ENCODE data around the gene USP10. TPM values are rescaled to one million over a fixed set of nuclear protein-coding genes. Genes with fewer than 3 reads are reported as not detected.
"Not testable (repeated sequence)": the region's sequence is repeated elsewhere in the genome, so short reads cannot be mapped to it uniquely, and the experiment has no call there.

The USP10 gene
- total RNA-seq, 1 donor from 2014 or later = 72.2 TPM

GRCh38 chr16:84738255-84739038 is 38.6 kb downstream of the USP10 start:
- ATAC-seq (peak; percentile 67), DNase-seq (ENCODE audit: low spot score) (peak; percentile 87)
- intact Hi-C loops (cut with DNase I) = no loop called here

GRCh38 chr16:84739349-84740124 is 39.7 kb downstream of the USP10 start:
- DNase-seq (ENCODE audit: low spot score) = no peak
- no peak for ATAC-seq
- intact Hi-C loops (cut with DNase I) = no loop called here

GRCh38 chr16:84740596-84741116 is 40.9 kb downstream of the USP10 start:
- DNase-seq (ENCODE audit: low spot score) (no peak), ATAC-seq (no peak)
- intact Hi-C loops (cut with DNase I) = no loop called here

GRCh38 chr16:84741340-84741830 is 41.6 kb downstream of the USP10 start:
- ATAC-seq (peak; percentile 37), DNase-seq (ENCODE audit: low spot score) (no peak)
- intact Hi-C loops (cut with DNase I) = no loop called here

DNA sequence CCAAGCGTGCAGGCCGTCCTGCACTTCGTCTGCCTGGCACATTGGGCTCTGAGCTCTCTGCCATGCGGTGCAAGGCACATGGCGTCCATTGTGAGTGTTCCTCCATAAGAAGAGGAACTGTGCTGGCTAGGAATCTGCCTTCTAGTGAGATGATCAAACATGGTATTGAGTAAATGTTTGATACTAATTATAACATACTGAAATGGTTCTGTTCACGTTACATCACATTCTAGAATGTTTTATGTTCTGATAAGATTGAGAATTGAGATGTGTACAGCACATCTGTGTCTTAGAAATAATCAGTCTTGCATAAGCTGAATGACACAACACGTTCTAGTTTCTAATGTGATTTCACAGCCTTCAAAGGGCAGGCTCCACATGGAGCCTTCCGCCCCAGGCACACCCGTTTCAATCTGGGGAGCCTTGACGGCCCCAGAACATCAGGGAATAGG is 42.9 kb downstream of the USP10 start:
- DNase-seq (ENCODE audit: low spot score) (no peak), ATAC-seq (no peak)
- intact Hi-C loops (cut with DNase I) = no loop called here

DNA sequence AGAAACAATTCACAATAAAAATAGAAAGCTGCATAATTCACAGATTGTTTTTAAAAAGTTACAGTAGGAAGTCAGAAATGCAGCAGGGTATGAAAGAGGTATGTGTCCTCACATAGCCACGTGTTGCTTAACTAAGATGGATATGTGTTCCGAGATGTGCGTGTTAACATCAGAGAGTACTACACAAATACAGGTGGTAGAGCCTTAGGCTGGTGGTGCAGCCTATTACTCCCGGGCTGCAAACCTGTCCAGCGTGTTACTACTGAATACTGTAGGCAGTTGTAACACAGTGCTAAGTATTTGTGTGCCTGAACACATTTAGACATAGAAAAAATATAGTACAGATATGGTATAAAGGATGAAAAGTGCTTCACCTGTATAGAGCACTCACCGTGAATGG is 46.4 kb downstream of the USP10 start:
- DNase-seq (ENCODE audit: low spot score) (no peak), ATAC-seq (no peak)
- intact Hi-C loops (cut with DNase I) = no loop called here

DNA sequence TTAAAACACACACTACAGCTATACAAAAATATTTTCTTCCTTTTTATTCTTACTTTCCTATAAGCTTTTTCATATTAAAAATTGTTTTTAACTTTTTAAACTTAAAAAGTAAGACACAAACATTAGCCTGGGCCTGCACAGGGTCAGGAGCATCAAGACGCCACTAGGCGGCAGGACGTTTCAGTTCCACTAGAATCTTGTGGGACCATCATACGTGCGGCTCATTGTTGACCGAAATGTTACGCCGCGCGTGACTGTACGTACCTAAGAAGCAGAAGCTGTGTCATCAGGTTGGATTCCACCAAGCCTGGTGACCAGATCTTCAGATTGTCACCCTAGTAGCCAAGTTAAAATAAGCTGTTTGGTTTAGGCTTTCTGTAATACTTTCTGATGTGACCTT is 47.1 kb downstream of the USP10 start:
- intact Hi-C loops (cut with DNase I) = no loop called here

DNA sequence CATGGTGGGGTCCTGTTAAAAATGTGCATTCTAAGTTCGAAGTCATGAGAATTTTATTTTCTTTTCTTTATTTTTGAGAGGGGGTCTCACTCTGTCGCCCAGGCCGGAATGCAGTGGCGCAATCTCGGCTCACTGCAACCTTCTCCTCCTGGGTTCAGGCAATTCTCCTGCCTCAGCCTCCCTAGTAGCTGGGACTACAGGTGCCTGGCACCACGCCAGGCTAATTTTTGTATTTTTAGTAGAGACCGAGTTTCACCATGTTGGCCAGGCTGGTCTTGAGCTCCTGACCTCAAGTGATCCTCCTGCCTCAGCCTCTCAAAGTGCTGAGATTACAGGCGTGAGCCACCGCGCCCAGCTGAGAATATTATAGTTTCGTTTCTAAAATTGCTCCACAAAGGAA is 48.4 kb downstream of the USP10 start:
- intact Hi-C loops (cut with DNase I); ATAC-seq; DNase-seq (ENCODE audit: low spot score): not testable (repeated sequence)

More for the DNA sequence above, 47.1 kb downstream of the USP10 start:
- DNase-seq (ENCODE audit: low spot score) (no peak), ATAC-seq (no peak)

DNA sequence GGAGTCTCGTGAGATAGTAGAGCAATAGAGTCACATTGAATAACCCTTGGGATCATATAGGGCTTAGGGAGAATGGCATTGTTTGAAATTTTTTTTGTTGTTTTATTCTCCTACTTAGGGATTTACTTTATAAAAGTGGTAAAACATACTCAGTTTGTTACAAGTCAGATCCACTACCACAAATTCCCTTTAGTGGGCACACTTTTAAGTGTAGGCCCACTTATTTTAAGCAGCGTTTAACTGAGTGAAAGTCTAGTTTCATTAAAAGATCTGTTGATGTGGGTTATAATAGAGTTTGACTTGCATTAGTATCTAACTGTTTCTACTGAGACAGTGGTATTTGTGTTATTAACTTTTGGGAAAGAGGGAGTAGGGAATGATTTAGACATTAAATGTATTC is 49.3 kb downstream of the USP10 start:
- intact Hi-C loops (cut with DNase I) = no loop called here
- ATAC-seq (no peak), DNase-seq (ENCODE audit: low spot score) (no peak)

- intact Hi-C loops (cut with DNase I) = loop anchor here (5.0 kb wide), 1 partner anchor 217 kb away; no protein-coding TSS in a partner anchor
- DNase-seq (ENCODE audit: low spot score) (no peak), ATAC-seq (peak; percentile 23)
Observed at GRCh38 chr16:84749815-84750214, 50.0 kb downstream of the USP10 start.

DNA sequence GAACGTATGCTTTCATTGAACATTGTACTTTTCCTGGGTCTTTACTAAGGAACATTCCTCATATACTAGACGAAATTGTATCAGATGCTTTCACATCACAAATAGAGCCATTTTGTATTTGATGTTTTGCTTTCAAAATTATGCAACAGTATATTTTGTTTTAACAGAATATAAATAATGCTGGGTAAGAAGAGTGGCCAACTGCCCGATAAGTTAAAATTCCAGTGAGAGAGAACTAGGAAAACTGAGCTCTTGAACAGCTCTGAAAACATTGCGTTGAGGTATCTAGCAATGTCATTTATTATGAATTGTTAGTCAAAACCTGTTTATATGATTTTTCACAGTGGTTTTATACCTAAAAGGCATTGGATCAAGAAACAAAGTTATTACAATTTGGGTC is 50.8 kb downstream of the USP10 start:
- intact Hi-C loops (cut with DNase I) = loop anchor here (5.0 kb wide), 1 partner anchor 217 kb away; no protein-coding TSS in a partner anchor
- DNase-seq (ENCODE audit: low spot score) = no peak
- ATAC-seq = no peak

GRCh38 chr16:84751241-84751640 is 51.4 kb downstream of the USP10 start:
- intact Hi-C loops (cut with DNase I) = loop anchor here (5.0 kb wide), 1 partner anchor 216 kb away; no protein-coding TSS in a partner anchor
- no peak for ATAC-seq
- DNase-seq (ENCODE audit: low spot score) = no peak

GRCh38 chr16:84751947-84752346 is 52.1 kb downstream of the USP10 start:
- no peak for ATAC-seq
- intact Hi-C loops (cut with DNase I) = loop anchor here (5.0 kb wide), 1 partner anchor 215 kb away; no protein-coding TSS in a partner anchor
- no peak for DNase-seq (ENCODE audit: low spot score)

- intact Hi-C loops (cut with DNase I) = loop anchor here (5.0 kb wide), 1 partner anchor 215 kb away; no protein-coding TSS in a partner anchor
- ATAC-seq (no peak), DNase-seq (ENCODE audit: low spot score) (no peak)
Observed at GRCh38 chr16:84752600-84752999, 52.8 kb downstream of the USP10 start.

DNA sequence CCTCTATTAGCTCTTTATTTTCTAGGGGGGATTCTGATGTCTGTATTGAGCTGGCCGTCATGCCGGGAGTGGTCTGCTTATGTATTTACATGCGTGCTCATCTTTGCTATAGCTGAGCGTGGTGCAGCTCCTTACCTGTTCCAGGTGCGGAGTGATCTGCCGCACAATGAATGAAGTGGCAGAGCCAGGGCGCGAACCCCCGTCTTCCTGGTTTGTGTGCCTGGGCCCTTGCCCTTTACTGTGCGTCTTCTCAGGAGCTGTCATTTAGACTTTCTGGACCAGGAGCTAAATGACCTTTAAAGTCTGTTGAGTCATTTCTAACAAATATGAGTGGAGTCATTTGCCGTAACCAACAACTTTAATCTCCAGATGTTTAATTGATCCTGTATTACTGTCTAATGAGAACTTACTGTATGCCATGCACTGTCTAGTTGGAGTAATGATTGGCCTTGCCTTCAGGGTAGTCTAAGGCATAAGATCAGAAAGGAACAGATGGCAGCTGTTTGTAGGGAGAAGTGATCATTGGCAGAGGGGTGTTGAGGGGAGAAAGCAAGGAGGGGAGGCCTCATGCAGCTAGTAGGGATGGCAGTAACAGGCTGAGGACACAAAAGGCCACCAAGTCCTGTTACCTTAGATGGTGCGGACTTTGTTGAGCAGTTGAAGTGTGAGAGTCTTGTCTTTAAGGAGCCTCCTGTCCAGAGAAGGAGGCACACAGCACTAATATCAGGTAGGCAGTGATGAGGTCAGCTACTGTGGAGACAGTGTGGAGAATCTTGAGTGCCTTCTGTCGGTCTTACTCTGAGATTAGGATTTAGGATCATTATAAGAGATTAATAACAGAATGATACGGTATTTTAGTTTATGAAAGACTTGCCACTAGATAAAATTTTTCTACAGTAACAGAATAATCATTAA is 53.9 kb downstream of the USP10 start:
- no peak for DNase-seq (ENCODE audit: low spot score)
- intact Hi-C loops (cut with DNase I) = loop anchor here (5.0 kb wide), 1 partner anchor 214 kb away; no protein-coding TSS in a partner anchor
- peak; percentile 13 for ATAC-seq

- intact Hi-C loops (cut with DNase I) = loop anchor here (5.0 kb wide), 1 partner anchor 213 kb away; no protein-coding TSS in a partner anchor
- DNase-seq (ENCODE audit: low spot score) = no peak
- peak; percentile 81 for ATAC-seq
Observed at GRCh38 chr16:84754353-84754856, 54.6 kb downstream of the USP10 start.

GRCh38 chr16:84754956-84755672 is 55.3 kb downstream of the USP10 start:
- intact Hi-C loops (cut with DNase I) = loop anchor here (5.0 kb wide), 1 partner anchor 212 kb away; no protein-coding TSS in a partner anchor
- no peak for DNase-seq (ENCODE audit: low spot score)
- peak; percentile 45 for ATAC-seq
